GM06990 (cell line): Measurements from ENCODE around the gene GFPT1.

Source experiments
- DNase-seq: peaks from one replicate; pipeline ENCODE4 v3.0.0-alpha.2; 2011; ENCODE audit not compliant: insufficient read length; ENCODE audit errors: extremely low read depth
- H3K27me3 ChIP-seq: replicated peaks from 2 replicates; pipeline ENCODE4 v1.6.0; 2011; ENCODE audit warnings: low read length; ENCODE audit not compliant: control insufficient read depth, insufficient read depth
- H3K36me3 ChIP-seq: 2 replicates; pipeline ENCODE4 v1.5.1; 2011; ENCODE audit warnings: low read length; ENCODE audit not compliant: control insufficient read depth, insufficient read depth
- H3K4me3 ChIP-seq: replicated peaks from 2 replicates; pipeline ENCODE4 v1.5.1; 2011; ENCODE audit warnings: low read depth, mild to moderate bottlenecking, control low read depth, low read length
- CTCF ChIP-seq: IDR thresholded peaks from 2 replicates; pipeline ENCODE4 v1.5.1; 2011; ENCODE audit warnings: low read length, control low read depth, mild to moderate bottlenecking, inconsistent platforms; ENCODE audit not compliant: insufficient read depth, poor library complexity, severe bottlenecking

The GFPT1 gene

GRCh38 chr2:69279211-69279610 lies 107.8 kb downstream of the GFPT1 start:
- TF ChIP-seq CTCF, result no peak
- DNase-seq, result no peak
- Histone ChIP-seq H3K36me3 (no peaks in the 10 kb centered on the region), H3K4me3 (no peak overlapping the region), H3K27me3 (no peaks in the 10 kb centered on the region)

- no peak overlapping the region for H3K4me3 ChIP-seq
- no peaks in the 10 kb centered on the region for H3K36me3 ChIP-seq
- H3K27me3 ChIP-seq, result no peaks in the 10 kb centered on the region
- DNase-seq, result no peak
- TF ChIP-seq CTCF, result no peak
These were observed 108.7 kb downstream of the GFPT1 start for GRCh38 chr2:69278366-69278765.

- H3K36me3 ChIP-seq, result no peaks in the 10 kb centered on the region
- H3K4me3 ChIP-seq, result no peak overlapping the region
- no peaks in the 10 kb centered on the region for H3K27me3 ChIP-seq
- no peak for TF ChIP-seq CTCF
- DNase-seq, result no peak
These were observed 111.5 kb downstream of the GFPT1 start for GRCh38 chr2:69275490-69275889.

- no peaks in the 10 kb centered on the region for H3K36me3 ChIP-seq
- DNase-seq, result no peak
- H3K27me3 ChIP-seq, result no peaks in the 10 kb centered on the region
- no peak for TF ChIP-seq CTCF
- H3K4me3 ChIP-seq, result no peak overlapping the region
These were observed 114.1 kb downstream of the GFPT1 start for GRCh38 chr2:69272803-69273471.

- H3K4me3 ChIP-seq, result no peak overlapping the region
- no peak for TF ChIP-seq CTCF
- no peak for DNase-seq
- no peaks in the 10 kb centered on the region for H3K27me3 ChIP-seq
- H3K36me3 ChIP-seq, result no peaks in the 10 kb centered on the region
These were observed 115.2 kb downstream of the GFPT1 start for GRCh38 chr2:69271831-69272257.
